D721Med (cell line): ENCODE data around the gene WDR20.

Source experiments
- DNase-seq: peaks from one replicate; pipeline ENCODE4 v3.0.0; 2011; ENCODE audit warnings: low spot score; ENCODE audit not compliant: insufficient read length
- FAIRE-seq: peaks from 2 replicates; lab custom pipeline; 2011; peaks lifted over from hg19 to GRCh38; lab: Jason Lieb, UNC
- CTCF ChIP-seq: IDR thresholded peaks from 2 replicates; pipeline ENCODE4 v1.5.1; 2012; ENCODE audit warnings: mild to moderate bottlenecking, control low read depth; ENCODE audit not compliant: insufficient read depth; ENCODE audit errors: missing control alignments

WDR20 gene

GRCh38 chr14:102226356-102227125, 86.8 kb downstream of the WDR20 start:
- FAIRE-seq, result no peak
- no peak for DNase-seq
- TF ChIP-seq CTCF, result no peak

DNA sequence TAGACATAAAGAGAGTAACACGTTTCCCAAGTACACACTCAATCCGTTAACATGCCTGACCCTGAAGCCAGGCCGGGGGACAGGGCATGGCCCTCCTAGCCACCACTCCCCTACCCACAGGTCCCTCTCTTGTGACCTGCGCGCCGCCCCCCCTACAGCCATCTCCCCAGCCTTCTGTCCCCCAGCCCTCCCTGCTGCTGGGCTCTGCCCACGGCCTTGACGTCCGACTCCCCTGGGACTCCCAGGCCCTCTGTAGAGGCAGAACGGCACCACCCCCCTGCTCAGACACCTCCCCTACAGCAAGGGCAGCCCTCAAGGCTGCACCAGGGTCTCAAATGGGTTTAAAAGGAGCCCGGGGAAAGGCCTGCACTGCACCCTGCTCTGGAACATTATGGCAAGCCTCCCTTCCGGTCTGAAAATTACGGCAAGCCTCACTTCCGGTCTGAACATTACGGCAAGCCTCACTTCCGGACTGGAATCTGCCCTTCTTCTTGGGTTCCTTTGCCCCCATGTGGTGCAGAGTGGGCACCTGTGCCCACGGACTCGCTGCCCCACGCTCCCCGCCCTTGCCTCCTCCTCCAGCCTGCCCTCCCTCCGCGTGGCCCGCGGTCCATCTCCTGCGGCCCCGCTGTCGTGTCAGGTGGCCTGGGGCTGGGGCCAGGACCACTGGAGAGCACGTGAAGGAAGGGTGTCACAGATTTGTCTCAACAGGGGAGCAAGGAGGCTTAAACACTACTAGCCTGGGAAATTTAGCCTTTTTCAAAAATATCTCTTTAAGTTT, 87.7 kb downstream of the WDR20 start:
- TF ChIP-seq CTCF, result no peak
- FAIRE-seq (no peak), DNase-seq (no peak)

DNA sequence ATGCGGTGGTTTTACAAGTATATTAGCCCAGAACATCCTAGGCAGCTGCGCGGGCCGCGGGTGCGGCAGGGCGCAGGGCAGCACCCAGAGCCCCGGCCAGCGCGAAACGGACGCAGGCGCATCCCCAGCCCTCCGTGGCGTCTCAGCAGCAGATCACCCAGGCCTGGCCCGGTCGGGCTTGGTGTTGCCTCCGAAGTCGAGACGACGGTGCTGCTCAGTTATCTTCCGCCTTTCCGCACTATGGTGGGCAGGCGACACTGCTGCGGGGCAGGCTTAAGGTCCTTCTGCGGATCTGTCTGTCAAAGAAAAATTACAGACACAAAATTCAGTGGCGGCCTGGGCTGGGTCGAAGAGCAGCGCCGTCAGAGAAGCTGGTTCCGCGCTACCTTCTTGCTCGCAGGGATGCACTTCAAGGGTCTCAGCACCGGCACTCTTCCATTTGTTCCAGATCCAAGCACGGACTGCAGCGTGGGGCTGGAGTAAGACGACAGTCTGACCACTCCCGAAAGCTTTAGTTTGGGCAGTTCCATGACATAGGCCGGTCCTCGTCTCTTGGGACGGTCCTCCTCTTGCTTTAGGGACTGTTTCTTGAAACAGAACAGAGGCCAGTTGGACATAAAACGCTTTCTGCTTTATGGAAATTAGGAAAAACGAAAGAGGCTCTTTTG, 89.5 kb downstream of the WDR20 start:
- TF ChIP-seq CTCF, result no peak
- no peak for FAIRE-seq
- DNase-seq, result no peak

- DNase-seq (no peak), FAIRE-seq (no peak)
- TF ChIP-seq CTCF, result no peak
These were observed 90.0 kb downstream of the WDR20 start for GRCh38 chr14:102229739-102230092.

GRCh38 chr14:102230481-102231210, 90.9 kb downstream of the WDR20 start:
- TF ChIP-seq CTCF, result no peak
- DNase-seq (no peak), FAIRE-seq (no peak)

DNA sequence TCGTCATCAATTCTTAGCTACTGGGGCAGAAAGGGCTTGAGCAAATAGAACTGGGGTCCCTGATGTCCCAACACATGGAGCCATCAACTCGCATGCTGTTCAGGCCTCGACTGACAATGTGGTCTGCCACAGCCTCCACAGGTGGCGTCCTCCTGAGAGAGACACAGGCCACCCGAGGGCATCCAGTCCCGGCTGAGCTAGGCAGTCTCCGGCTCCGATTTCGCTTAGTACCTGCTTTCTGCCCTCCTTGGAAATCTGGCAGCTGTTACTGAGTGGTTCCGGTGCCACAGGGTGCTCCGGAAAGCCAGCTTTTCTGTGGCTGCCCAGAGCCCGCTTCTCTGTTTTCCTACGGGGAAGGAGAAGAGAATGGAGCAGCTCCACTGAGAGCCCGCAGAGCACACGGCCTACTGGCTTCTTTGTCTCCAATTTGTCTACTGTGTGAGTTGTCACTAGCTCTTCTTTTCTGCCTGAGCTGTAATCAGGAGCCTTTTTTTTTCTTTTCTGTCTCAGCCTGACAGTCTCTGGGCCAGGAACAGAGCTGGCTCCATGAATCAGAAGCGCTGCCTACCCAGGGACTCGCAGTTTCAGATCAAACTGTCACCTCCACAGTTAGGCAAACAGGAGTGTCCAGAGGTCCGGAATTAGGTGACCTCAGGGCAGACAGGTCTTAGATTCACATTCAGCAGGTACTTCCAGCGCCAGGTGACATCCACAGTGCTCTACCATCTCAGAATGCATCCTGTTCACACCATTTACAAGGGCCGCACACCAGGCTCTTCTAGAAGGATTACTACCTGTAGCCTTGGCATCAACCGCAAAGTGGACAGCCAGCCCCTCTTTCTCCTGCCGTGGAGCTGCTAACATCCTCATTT, 92.0 kb downstream of the WDR20 start:
- no peak for TF ChIP-seq CTCF
- DNase-seq (no peak), FAIRE-seq (no peak)
